ENCODE data around the gene ADAM33.

The ADAM33 gene

GRCh38 chr20:3663031-3663701 is 18.6 kb downstream of the ADAM33 start, which contains the start of gene GFRA4:
Gene GFRA4 (minus strand): TSS chr20:3663399. CDS start chr20:3663399, 0 bp downstream.
- no peak for DNase-seq

GRCh38 chr20:3661814-3662665 is 19.8 kb downstream of the ADAM33 start:
- no peak for DNase-seq

- no peak for DNase-seq
These were observed 20.6 kb downstream of the ADAM33 start for GRCh38 chr20:3661060-3661813.

GRCh38 chr20:3660262-3661059 is 21.3 kb downstream of the ADAM33 start:
- no peak for DNase-seq

GRCh38 chr20:3659492-3660261 is 22.1 kb downstream of the ADAM33 start:
- DNase-seq, result no peak

GRCh38 chr20:3658716-3659491 is 22.9 kb downstream of the ADAM33 start:
- no peak for DNase-seq

GRCh38 chr20:3658019-3658715 is 23.6 kb downstream of the ADAM33 start:
- DNase-seq, result no peak

GRCh38 chr20:3655131-3655405 is 26.7 kb downstream of the ADAM33 start:
- DNase-seq, result no peak

- DNase-seq, result no peak
These were observed 27.3 kb downstream of the ADAM33 start for GRCh38 chr20:3654326-3655130.

GRCh38 chr20:3653921-3654320 is 27.9 kb downstream of the ADAM33 start:
- DNase-seq, result no peak

GRCh38 chr20:3652676-3653596 is 28.9 kb downstream of the ADAM33 start:
- DNase-seq, result no peak

- no peak for DNase-seq
These were observed 29.6 kb downstream of the ADAM33 start for GRCh38 chr20:3652221-3652620.

GRCh38 chr20:3651204-3651962 is 30.4 kb downstream of the ADAM33 start:
- no peak for DNase-seq

- no peak for DNase-seq
These were observed 32.9 kb downstream of the ADAM33 start for GRCh38 chr20:3648951-3649350.

- no peak for DNase-seq
These were observed 34.3 kb downstream of the ADAM33 start for GRCh38 chr20:3647473-3647872.

GRCh38 chr20:3646651-3647050 is 35.2 kb downstream of the ADAM33 start:
- DNase-seq, result no peak

- DNase-seq, result no peak
These were observed 35.8 kb downstream of the ADAM33 start for GRCh38 chr20:3646067-3646440.

All from fibroblast of upper back skin (primary cell).